Activated CD8-positive, alpha-beta memory T cell treated with anti-CD3 and anti-CD28 coated beads, Interleukin-2, amount 50 U/mL, for 4 hours (primary cell): ENCODE measurements around the gene SACM1L.
A peak's percentile ranks its signal among the peaks of the same experiment; 100 is the strongest.

Experiments used
- DNase-seq: peaks from one replicate; pipeline ENCODE4 v3.0.0-alpha.2; 2020

The SACM1L gene, protein sequence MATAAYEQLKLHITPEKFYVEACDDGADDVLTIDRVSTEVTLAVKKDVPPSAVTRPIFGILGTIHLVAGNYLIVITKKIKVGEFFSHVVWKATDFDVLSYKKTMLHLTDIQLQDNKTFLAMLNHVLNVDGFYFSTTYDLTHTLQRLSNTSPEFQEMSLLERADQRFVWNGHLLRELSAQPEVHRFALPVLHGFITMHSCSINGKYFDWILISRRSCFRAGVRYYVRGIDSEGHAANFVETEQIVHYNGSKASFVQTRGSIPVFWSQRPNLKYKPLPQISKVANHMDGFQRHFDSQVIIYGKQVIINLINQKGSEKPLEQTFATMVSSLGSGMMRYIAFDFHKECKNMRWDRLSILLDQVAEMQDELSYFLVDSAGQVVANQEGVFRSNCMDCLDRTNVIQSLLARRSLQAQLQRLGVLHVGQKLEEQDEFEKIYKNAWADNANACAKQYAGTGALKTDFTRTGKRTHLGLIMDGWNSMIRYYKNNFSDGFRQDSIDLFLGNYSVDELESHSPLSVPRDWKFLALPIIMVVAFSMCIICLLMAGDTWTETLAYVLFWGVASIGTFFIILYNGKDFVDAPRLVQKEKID

DNA sequence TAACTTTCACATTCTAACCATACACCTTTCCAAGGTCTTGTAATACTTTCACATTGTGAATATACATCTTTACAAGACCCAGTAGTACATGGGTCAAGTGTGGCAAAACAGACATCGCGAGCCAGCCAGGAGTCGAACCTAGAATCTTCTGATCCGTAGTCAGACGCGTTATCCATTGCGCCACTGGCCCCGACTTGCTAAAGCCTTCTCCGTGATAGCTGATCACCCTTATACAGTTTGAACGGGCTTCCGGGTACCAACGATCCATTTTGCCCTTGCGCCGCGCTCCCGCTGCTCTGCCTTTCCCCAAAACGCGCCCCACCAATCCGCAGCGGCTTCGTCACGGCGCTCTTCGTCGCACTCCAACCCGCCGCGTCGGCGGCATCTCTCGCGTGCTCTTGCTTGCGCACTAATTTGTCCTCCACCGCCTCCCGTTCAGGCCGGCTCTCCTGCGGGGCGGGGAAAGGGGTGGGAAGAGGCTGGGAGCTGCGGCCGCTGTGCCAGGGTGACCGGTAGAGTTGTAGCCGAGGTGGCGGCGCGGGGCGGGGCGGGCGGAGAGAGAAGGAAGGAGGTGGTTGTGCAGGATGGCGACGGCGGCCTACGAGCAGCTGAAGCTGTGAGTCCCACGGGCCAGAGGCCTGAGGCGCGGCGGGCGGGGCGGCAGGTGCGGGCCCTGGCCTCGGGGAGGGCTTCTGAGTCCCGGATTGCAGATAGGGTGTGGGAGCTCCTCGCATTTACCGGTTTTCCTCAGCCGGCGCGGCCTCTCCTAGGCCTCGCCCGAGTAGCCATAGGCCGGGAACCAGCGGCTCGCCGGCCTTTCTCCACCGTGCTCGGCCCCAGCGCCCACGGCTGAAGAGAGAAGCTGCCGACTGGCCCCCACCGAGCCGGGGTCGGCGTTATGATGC, at the start of gene SACM1L:
Gene SACM1L (plus strand): TSS at position 515 of the 905 bp plus-strand sequence. CDS start 70 bp downstream, at position 585.
- DNase-seq = peak; percentile 94

DNA sequence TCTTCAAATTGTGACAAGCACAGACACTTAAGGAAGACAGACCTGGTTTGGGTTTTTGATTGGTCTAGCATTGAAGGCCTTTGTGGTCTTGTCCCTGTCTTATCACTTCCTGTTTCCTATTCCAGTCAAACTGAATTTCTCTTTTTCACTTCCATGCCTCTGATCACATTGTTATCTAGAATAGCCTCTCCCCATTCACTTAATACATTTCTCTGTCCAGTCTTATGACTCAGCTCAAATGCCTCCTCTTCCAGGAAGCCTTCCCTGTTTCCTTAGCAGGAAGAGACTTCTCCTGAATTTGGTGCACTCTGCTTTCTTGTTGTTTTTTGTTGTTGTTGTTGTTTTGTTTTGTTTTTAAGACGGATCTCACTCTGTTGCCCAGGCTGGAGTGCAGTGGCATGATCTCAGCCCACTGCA, 49.1 kb upstream of the SACM1L start:
- no peak for DNase-seq

DNA sequence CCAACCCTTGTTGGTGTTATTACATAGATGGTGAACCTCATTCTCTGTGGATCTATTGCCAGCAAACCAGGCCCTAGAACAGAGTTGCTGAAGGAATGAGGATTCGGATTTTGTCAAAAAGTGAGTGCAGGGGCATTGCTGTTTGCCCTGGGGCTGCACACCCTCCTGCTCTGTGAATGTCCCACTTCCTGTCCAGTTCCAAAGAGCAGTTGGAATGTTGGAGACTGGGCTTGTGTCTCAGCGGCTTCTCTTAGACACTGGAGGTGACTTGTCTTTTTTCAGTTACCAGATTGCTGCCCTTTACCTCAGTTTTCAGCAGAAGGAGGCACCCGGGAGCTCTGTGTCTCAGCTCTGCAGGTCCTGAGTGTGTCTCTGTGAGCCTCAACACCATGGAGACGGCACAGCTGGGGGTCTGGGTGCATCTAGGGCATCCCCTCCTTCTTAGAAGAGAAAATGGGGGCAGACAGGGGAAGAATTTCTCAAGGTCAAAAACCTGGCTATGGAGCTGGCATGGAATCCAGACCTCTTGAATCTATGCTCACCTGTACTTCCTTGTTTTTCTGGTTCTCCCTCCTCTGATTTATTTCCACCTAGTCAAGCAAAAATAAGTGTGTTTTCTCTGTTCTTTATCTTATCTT, 48.4 kb upstream of the SACM1L start:
- DNase-seq = no peak

DNA sequence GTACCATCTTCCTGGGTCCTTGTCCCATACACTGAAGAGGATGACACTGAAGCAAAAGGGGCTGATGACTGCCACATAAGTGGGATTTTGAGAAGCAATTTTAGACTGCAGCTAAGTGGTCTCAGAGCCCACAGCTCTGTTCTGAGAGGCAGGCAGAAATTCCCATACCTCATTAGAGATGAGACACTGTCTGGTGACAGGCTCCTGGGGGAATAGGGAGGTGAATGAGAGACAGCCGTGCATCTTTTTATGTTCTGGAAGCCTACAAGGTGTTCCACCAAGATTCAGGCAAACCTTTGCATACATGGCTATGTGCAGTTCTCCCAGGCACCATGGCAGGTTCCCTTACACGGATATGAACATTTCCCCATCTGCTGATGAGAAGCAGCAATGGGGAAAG, 47.4 kb upstream of the SACM1L start:
- no peak for DNase-seq

DNA sequence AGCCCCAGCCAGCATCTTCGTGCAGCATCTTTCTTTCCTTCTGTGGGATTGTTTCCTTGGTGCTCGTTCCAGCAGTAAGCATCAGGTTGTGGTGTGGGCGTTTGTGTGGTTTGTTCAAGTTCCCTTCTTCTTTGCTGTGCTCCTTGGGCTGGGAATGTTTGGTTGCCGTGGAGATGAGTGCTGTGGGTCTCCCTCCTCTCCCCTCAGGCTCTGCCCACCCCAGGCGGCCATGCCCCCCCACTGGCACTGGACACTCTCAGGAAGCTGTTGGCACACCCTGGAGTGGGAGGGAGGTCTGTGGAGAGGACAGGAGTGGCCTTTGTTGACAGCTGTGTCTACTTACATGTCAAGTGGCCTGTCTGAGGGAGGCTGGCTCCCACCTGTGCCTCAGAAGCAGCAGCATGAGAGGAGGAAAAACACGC, 46.5 kb upstream of the SACM1L start:
- no peak for DNase-seq

DNA sequence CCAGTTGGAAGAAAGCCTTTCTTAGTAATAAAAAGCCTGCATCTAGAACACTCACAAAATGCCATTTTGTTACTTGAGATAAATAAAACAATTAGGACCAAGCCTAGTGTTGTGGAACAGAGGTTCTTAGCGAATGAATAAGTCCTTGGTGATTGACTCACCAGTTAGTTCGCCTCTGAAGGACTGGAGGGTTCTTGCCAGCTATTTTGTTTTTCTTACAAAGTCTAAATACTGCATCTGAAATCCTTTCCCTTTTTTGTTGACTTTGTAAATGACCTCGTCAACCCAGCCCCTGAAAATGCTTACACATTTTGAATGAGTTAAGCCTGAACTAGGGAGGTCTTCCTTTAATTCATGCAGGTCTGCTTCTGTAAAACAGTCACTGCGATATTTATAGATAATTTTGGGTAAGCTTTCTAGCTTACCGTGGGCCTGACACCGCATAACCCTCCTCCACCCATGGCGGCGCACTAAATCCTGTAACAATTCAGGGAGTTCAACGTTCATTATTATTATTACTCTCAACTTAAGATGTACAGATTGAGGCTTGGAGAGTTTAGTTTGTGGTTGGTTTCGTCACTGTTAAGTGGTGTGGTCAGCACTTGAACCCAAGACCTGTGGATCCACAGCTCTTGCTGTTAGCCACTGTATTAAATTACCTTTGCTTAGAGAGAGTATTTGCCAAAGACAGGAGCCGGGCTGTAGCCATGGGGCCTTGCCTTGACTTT, 45.0 kb upstream of the SACM1L start:
- DNase-seq = no peak

DNA sequence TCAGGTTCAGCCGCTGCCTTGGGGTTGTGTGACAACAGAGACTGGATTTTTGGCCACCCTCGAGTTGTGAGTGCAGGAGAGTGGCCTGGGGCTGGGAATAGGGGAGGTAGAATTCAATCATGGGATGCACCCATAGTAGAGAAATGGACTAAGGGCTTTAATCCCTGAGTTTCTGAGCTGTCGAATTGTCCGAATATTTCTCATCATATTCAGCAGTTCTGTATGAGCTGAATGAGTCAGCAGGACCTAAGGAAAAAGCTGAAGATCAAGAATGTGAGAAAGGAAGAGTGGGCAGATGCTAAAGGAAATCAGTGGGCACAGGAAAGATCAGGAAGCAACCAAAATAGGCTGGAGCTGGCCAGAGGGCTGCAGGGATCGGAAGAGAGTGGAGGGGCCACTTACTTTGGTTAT, 44.4 kb upstream of the SACM1L start:
- no peak for DNase-seq

DNA sequence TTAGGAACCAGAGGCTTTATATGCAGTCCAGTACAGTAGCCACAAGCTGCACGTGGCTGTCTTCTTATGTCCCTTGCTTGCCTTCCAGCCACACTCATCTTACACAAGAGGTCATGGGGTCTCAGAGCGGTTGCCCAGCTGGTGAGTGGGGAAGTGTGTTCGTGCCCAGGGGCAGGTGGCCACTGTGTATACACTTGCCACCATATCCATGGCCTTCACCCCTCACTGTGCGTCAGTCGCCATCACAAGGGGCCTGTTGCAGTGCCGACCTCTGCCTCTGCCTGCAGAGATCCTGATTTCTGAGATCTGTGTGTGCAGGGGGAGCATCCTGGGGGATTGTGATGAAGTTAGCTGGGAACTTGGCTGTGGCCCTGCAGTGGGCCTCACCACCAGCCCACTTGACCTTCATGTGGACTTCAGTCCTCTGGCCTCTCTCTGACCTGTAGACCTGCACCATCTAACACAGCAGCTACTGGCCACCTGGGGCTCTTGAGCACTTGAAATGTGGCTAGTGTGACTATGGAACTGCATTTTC, 43.1 kb upstream of the SACM1L start:
- DNase-seq = no peak

DNA sequence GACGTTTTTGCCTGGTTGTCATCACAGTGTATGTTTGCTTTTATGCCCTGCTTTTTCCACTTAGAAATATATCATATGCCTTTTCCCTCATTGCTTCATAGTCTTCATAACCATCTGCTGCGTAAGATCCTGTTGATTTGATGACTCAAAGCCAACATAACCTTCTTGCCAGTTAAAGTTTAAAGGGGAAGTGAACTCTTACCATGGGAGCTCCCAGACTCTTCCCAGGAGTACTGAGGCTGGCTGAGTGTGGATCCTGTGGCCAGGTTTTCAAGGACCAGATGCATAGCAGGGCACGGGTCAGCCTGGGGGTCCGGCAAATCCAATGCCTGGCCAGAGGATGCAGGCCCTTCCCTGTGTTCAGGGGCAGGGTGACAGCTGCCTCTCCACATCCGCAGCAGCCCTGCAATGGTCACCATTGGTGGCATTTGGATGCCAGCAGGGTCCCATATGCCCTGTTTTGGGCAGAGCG, 42.0 kb upstream of the SACM1L start:
- DNase-seq = no peak

DNA sequence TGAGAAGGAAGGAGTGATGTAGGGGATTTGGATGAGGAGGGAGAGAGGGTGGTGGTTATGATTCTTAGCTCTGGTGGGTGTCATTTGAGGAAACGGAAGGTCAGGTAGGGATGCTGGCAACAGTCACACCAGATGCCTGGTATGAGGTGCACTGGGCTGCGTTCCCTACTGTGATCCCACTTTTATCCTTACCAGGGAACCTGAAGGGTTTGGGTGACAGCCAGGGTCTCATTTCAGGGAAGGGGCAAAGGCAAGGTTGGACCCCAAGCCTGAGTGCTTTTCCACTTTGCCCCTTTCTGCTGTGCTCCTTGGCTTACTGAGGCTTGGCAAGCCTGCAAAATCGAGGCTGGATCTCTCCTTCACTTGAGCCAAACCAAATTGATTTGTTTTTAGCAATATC, 36.0 kb upstream of the SACM1L start:
- DNase-seq = no peak

DNA sequence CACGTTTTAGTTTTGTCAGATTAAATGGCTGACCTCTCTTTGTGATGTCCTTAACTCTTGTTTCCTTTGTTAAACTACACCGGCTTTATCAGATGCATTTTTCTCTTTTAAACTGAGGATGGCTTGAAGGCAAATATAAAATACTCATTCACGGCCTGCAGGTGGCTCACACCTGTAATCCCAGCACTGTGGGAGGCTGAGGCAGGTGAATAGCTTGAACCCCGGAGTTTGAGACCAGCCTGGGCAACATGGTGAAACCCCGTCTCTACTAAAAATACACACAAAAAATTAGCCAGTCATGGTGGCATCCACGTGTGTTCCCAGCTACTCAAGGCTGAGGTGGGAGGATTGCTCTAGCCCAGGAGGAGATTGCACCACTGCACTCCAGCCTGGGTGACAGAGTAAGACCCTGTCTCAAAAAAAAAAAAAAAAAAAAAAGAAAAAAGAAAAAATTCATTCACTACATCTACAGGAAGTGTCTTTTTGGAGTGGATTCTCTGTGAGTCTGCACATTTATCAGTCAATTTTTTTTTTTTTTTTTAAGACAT, 34.7 kb upstream of the SACM1L start:
- no peak for DNase-seq

DNA sequence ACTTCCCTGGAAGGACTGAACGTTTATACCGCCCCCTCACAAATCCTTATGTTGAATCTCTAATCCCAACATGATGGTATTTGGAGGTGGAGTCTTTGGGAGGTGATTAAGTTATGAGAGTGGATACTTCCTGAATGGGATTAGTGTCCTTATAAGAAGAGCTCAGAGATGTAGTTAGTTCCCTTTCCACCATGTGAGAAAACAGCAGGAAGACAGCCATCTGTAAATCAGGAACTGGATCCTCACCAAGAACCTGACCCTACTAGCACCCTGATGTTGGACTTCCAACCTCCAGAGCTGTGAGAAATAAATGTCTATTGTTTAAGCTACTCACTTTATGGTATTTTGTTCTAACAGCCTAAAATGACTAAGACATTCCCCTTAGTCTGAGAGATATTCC, 33.3 kb upstream of the SACM1L start:
- DNase-seq = no peak

DNA sequence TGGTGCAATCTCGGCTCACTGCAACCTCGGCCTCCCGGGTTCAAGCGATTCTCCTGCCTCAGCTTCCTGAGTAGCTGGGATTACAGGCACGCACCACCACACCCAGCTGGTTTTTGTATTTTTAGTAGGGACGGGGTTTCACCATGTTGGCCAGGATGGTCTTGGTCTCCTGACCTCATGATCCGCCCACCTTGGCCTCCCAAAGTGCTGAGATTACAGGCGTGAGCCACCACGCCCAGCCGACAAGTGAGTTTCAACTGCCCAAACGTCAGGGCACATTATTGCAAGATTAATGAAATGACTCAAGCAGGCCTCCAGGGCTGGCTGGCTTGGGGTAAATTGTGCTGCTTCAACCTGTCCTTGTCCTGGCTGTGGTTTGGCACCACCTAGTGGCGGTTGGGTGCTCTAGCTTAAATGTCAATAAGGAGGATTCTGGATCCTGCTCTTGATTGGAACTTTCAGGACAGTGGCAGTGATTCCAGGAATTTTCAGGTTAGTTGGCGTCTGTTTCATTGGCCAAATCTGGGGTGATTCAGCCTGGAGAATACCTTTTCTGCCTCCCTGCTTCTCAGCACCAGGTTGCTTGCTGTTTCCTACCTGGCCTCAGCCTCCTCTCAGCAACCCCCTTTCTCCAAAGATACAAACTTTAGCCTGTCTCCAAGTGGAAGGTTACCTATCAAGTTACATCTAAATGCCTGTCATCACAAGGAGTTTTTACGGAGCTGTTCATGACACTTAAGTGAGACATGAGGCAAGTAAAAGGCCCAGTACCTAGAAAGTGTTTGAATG, 32.4 kb upstream of the SACM1L start:
- DNase-seq = peak; percentile 87

DNA sequence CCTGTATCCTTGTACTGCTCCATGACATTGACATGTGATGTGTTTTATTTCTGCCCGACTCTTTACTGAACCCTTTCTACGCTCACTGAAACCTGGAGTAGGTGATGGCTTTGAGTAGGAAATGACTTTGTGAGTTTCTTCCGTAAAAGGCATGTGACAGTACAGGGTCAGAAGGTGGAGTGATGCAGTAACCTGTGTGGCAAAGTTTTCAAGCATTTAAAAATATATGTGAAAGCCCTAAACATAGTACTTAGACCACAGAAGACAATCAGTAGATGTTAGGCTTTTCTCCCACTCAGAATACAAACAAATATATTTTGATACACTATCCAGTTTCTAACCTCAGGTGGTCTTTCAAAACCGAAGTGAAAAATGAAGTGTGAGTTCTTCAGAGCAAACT, 31.3 kb upstream of the SACM1L start:
- no peak for DNase-seq

DNA sequence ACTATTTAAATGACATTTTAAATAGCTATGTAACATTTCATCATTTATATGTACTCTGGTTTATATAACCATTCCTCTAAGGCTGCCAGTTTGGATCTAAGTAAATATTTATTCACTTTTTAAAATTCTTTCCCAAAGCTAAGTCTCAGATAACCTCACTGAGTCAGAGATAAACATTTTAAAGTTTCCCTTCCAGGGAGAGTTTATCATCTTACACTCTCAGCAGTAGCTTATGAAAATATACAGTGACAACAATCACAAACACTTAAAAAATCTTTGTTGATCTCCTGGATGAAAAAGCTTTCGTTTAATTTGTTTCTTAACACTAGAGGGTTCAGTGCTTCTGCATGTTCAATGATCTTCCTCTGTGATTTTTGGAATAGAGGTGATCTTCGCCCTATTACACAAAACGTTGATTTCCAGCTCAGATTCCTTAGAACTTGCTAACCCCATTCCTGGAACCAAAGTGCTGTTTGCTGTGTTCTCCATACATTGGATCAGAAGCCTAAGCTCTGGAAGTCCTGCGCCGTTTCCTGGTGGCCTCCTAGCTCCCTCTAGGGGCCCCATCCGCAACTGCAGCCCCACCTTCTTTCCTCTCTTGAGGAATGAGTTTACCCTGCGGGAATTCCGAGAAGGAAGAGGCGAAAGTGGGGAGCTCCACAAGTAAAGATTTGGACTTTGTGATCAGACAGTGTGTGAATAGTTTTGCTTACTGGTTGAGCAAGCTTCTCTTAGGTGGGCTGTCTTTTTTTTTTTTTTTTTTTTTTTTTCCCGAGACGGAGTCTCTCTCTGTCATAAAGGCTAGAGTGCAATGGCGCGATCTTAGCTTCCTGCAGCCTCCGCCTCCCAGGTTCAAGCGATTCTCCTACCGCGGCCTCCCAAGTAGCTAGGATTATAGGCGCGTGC, 29.3 kb upstream of the SACM1L start:
- peak; percentile 43 for DNase-seq

DNA sequence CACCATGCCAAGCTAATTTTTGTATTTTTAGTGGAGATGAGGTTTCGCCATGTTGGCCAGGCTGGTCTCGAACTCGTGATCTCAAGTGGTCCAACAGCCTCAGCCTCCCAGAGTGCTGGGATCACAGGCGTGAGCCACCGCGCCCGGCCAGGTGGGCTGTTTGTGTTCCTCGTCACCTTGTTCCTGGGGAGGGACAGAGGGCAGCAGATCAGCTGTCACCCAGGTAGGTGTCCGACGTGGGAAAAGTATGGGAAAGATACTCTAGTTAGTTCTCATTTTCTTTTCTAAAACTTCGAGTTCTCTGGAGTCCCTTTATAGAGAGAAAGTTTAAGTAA, 28.7 kb upstream of the SACM1L start:
- DNase-seq = no peak

DNA sequence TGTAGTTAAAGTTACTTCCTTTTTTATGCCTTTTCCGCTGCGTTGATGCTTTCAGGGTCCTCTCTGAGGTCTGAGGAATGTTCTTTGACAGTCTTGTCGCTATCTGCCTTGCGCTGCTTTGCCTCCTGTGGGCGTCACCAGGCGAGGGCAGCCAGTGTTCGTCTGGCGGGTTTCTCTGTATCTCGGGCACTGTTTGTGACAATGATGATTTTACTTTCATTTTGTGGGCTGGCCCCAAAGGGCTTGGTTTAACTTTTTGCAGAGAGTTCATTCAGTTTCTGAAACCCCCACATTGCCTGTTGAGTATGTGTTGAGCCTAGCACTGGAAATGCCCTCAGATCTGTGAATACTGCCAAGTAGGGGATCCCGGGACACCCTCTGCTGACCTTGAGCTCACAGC, 24.6 kb upstream of the SACM1L start:
- peak; percentile 73 for DNase-seq

DNA sequence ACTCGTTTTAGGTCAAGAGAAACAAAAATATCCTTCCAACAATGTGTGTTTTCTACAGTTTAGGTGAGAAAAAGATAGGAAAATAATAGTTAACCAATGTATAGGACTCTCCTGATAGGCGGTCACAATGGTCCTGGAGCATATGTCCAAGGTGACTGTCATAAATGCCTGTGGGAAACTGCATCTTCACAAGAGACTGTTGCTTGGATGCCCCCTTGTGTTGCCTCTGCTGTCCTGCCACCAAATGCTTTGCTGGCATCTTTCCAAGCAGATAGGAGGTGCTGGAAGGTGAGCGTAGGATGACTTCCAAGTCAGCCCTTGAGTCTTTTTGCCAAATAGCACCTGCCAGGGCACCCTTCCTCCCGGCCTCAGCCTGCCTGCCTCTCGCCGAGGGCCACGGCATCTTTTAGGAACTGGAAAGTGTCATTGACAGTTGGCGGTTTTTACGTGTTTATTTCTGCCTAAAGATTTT, 24.1 kb upstream of the SACM1L start:
- DNase-seq = peak; percentile 45

DNA sequence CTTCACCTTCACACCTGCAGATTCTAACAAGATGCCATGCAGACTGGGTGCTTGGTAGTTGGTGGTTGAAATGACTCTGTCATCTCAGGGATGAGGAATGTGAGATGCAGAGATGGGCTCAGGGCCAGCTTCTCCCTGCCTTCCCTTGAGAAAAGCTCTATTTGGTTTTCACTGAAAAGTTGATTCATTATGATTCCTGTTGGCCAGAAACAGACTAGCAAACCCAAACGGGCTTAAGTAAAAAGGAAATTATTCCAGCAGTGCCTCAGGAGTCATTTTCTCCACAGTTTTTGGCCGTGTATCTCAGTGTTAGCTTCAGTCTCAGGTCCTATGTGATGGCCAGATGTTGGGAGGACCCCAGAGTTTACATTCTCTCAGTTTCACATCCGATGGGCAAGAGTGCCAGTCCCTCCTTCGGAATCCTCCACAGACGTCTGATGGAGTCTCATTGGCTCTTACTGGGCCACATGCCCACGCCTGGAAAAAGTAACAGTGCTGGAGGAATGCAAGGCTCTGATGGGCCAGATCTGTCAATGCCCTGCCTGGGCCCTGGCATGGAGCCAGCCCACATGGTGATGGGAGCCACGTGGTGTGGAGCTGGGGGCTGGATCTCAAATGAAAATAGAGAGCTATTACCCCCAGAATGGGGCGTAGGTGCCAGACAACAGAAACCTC, 22.3 kb upstream of the SACM1L start:
- no peak for DNase-seq
